Vagina (tissue), 2 donors: Measurements from ENCODE around the gene CACHD1. TPM values are rescaled to one million over a fixed set of nuclear protein-coding genes. Genes with fewer than 3 reads are reported as not detected.

Experiments used
- DNase-seq, 2 donors: peaks; one replicate each; pipeline ENCODE4 v3.0.0-alpha.2; 2017; ENCODE audit errors: extremely low spot score in 2 of 2
- H3K27ac ChIP-seq: fragments of 200-600 bp; sonication (generic); one replicate; pipeline ENCODE4 v1.5.1; 2019
- H3K27me3 ChIP-seq: fragments of 200-600 bp; sonication (generic); one replicate; pipeline ENCODE4 v1.5.1; 2019
- H3K36me3 ChIP-seq, 2 donors: fragments of 200-600 bp; sonication (generic); one replicate each; pipeline ENCODE4 v1.5.1; 2017 to 2019
- H3K4me1 ChIP-seq: fragments of 200-600 bp; sonication (generic); one replicate; pipeline ENCODE4 v1.5.1; 2019
- H3K4me3 ChIP-seq, 2 donors: fragments of 200-600 bp; sonication (generic); 1 replicate in 1 of 2; 2 replicates in 1 of 2; pipeline ENCODE4 v1.5.1; 2016 to 2019
- H3K9me3 ChIP-seq: fragments of 200-600 bp; sonication (generic); one replicate; pipeline ENCODE4 v1.5.1; 2019
- POLR2A ChIP-seq, 2 donors: fragments of 450-650 bp; IDR thresholded peaks; one replicate each; pipeline ENCODE4 v1.6.1; 2017; ENCODE audit warnings: antibody characterized with exemption in 2 of 2, mild to moderate bottlenecking in 2 of 2, moderate library complexity in 2 of 2
- POLR2AphosphoS5 ChIP-seq, 2 donors: sonication (generic); formaldehyde crosslinking; IDR thresholded peaks; one replicate each; pipeline ENCODE4 v1.9.0; 2017; ENCODE audit warnings: antibody characterized with exemption in 2 of 2, mild to moderate bottlenecking in 2 of 2, low read depth in 1 of 2; ENCODE audit not compliant: insufficient read depth in 1 of 2
- intact Hi-C: fragments of 100-400 bp; cut with DNase I; formaldehyde crosslinking; loops from one replicate; pipeline ENCODE4 v1.15.1; 2023
- total RNA-seq: library from RNA; depleted of rRNA; stranded (reverse); fragments of >200 nt; gene quantifications from one replicate; pipeline ENCODE4 v1.2.3, GENCODE V29; 2016
- TF ChIP-seq, protein P1 (sequence below), 3 experiments: fragments of 450-650 bp in 2 of 3; fragments of 200-600 bp in 1 of 3; sonication (generic) in 1 of 3; IDR thresholded peaks; one replicate each; pipeline ENCODE4 v1.5.1; 2017 to 2019; ENCODE audit warnings: antibody characterized with exemption in 3 of 3, mild to moderate bottlenecking in 2 of 3, moderate library complexity in 2 of 3

Gene CACHD1
- total RNA-seq, 1 donor from 2014 or later: 27.7 TPM

DNA sequence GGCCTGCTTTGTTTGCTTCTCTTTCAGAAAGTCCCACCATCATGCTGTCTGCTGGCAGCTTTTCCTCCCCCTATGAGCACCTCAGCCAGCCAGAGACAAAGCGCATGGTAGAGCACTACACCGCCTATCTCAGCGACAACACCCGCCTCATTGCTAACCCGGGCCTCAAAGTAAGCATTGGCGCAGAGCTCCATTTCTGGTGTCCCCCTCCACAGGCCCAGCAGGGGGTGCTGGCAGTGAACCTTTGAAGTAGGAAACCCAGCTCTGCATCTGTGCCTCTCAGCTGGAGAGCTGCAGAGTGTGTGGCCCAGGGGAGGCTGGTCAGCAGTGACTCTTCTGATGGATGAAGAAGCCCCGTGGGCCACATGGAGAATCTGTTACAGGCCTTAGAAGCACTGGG is 193.7 kb downstream of the CACHD1 start:
- Histone ChIP-seq H3K4me3 (no peak overlapping the region), H3K4me1 (no peaks in the 10 kb centered on the region), H3K27ac (no peak overlapping the region), H3K27me3 (no peaks in the 10 kb centered on the region), H3K36me3 (peaks cover 0 to 44% of the 10 kb centered on the region in 2 donors), H3K9me3 (no peaks in the 10 kb centered on the region)
- TF ChIP-seq POLR2A (IDR thresholded peaks at IDR 0.05) (no peak), POLR2AphosphoS5 (IDR thresholded peaks at IDR 0.05; ENCODE audit: insufficient read depth in 1 of 2, low read depth in 1 of 2) (no peak)
- TF ChIP-seq, protein P1, sequence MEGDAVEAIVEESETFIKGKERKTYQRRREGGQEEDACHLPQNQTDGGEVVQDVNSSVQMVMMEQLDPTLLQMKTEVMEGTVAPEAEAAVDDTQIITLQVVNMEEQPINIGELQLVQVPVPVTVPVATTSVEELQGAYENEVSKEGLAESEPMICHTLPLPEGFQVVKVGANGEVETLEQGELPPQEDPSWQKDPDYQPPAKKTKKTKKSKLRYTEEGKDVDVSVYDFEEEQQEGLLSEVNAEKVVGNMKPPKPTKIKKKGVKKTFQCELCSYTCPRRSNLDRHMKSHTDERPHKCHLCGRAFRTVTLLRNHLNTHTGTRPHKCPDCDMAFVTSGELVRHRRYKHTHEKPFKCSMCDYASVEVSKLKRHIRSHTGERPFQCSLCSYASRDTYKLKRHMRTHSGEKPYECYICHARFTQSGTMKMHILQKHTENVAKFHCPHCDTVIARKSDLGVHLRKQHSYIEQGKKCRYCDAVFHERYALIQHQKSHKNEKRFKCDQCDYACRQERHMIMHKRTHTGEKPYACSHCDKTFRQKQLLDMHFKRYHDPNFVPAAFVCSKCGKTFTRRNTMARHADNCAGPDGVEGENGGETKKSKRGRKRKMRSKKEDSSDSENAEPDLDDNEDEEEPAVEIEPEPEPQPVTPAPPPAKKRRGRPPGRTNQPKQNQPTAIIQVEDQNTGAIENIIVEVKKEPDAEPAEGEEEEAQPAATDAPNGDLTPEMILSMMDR (IDR thresholded peaks at IDR 0.05): no peak
- no peak for DNase-seq
- intact Hi-C loops: no loop called here

DNA sequence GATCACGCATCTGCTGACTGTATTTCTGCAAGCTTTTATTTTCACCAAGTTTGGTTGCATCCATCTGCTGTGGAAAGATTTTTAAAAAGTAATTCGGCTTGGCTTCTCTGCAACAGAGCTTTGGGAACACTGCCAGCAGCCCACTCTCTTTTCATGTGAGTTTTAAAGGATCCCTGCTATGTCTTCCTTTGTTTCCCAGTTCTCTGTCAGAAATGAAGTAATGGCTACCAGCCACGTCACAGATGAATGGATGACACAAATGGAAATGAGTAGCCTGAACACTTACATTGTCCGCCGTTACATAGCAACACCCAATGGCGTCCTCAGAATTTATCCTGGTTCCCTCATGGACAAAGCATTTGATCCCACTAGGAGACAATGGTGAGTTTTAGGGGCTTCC is 194.4 kb downstream of the CACHD1 start:
- intact Hi-C loops: no loop called here
- Histone ChIP-seq H3K27me3 (no peaks in the 10 kb centered on the region), H3K4me1 (no peaks in the 10 kb centered on the region), H3K27ac (no peak overlapping the region), H3K4me3 (no peak overlapping the region), H3K36me3 (peaks cover 0 to 37% of the 10 kb centered on the region in 2 donors), H3K9me3 (no peaks in the 10 kb centered on the region)
- TF ChIP-seq POLR2AphosphoS5 (IDR thresholded peaks at IDR 0.05; ENCODE audit: insufficient read depth in 1 of 2, low read depth in 1 of 2): no peak
- TF ChIP-seq, protein P1 (IDR thresholded peaks at IDR 0.05): no peak
- DNase-seq: no peak

DNA sequence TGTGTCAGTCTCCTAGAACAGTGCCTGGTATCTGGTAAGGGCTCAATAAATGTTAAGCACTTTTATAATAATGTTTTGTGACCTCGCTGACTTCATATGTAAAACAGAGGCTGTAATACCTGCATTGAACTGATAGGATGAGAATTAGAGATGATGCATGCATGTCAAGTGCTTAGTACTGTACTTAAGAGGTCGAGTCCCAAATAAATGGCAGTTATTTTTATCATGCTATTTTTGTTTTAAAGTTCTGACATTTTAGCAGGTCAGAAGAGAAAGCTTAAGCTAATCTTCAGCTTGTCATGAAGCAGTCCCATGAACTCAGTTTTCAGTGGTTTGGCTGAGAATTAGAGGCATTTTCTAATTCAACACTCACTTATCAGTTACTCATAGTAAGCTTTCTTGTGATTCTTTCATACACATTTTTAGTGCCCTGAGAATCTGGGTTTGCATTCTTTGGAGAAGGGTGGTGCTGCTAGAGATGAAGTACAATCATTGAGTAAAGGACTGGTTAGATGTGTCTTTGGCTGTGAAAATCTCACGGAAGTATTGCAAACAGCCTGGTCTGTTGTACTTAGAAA is 199.3 kb downstream of the CACHD1 start:
- TF ChIP-seq POLR2A (IDR thresholded peaks at IDR 0.05): no peak
- TF ChIP-seq, protein P1 (IDR thresholded peaks at IDR 0.05): no peak
- no peak for TF ChIP-seq POLR2AphosphoS5 (IDR thresholded peaks at IDR 0.05; ENCODE audit: insufficient read depth in 1 of 2, low read depth in 1 of 2)
- Histone ChIP-seq H3K36me3 (peaks cover 0 to 6% of the 10 kb centered on the region in 2 donors), H3K4me1 (no peaks in the 10 kb centered on the region), H3K9me3 (no peaks in the 10 kb centered on the region), H3K27ac (no peak overlapping the region), H3K4me3 (no peak overlapping the region), H3K27me3 (no peaks in the 10 kb centered on the region)
- DNase-seq: no peak
- intact Hi-C loops: no loop called here

DNA sequence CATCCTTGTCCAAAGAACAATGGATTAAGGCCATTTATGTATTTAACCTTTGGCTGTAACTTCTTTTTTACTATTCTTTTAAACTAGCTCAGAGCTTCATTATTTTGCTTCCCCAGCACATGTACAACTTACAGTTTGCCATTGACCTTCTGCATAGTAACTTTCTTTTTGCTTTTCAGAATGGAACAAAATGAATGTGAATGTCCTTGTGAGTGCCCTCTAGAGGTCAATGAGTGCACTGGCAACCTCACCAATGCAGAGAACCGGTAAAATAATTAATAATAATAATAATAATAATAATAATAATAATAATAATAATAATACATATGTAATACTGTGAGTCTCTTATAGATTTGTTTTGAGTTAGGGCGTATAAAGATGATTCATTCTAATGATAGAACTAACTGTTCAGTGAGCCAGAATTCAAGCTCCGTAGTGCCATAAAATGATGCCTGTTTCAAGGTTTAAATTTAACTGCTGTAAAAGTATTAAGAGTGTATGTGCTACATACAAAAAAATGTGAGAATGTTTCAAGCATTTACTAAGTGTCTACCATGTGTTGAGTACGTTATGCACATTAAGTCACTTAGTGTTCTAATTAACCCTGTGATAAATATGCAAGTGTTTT is 205.9 kb downstream of the CACHD1 start:
- Histone ChIP-seq H3K36me3 (peaks cover 0 to 9% of the 10 kb centered on the region in 2 donors), H3K27ac (no peak overlapping the region), H3K27me3 (no peaks in the 10 kb centered on the region), H3K9me3 (no peaks in the 10 kb centered on the region), H3K4me3 (no peak overlapping the region), H3K4me1 (no peaks in the 10 kb centered on the region)
- TF ChIP-seq POLR2AphosphoS5 (IDR thresholded peaks at IDR 0.05; ENCODE audit: insufficient read depth in 1 of 2, low read depth in 1 of 2): no peak
- TF ChIP-seq, protein P1 (IDR thresholded peaks at IDR 0.05): peak in 1 of 3 experiments; percentile 19
- no peak for DNase-seq
- intact Hi-C loops: loop anchor here (10.0 kb wide), 1 partner anchor 411 kb away; no protein-coding TSS in a partner anchor

DNA sequence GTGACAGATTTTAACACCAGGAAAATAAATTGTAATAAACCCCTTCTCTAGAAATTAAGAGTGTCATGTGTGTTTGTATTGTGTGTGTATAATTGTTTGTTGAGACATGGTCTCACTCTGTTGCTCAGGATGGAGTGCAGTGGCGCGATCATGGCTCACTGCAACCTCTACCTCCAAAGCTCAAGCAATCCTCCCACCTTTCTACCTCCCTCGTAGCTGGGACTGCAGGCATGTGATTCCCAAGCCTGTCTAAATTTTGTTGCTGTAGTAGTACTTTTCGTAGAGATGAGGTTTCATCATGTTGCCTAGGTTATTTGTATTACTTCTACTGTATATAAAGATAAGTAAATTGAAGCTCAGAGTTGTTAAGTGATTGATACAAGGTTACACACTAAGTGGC is 206.5 kb downstream of the CACHD1 start:
- H3K36me3 ChIP-seq: peaks cover 0 to 9% of the 10 kb centered on the region in 2 donors
- intact Hi-C loops: loop anchor here (10.0 kb wide), 1 partner anchor 412 kb away; no protein-coding TSS in a partner anchor
- no peaks in the 10 kb centered on the region for H3K9me3 ChIP-seq
- no peaks in the 10 kb centered on the region for H3K4me1 ChIP-seq
- no peaks in the 10 kb centered on the region for H3K27me3 ChIP-seq
- no peak overlapping the region for H3K27ac ChIP-seq
- no peak overlapping the region for H3K4me3 ChIP-seq
- TF ChIP-seq, protein P1 (IDR thresholded peaks at IDR 0.05): no peak
- TF ChIP-seq POLR2A (IDR thresholded peaks at IDR 0.05): no peak
- TF ChIP-seq POLR2AphosphoS5 (IDR thresholded peaks at IDR 0.05; ENCODE audit: insufficient read depth in 1 of 2, low read depth in 1 of 2): no peak
- DNase-seq: no peak
